NCI-H1436 (cell line): ENCODE results near the gene C1orf167.

Experiments used
- DNase-seq: peaks from one replicate; lab custom pipeline; 2025; lab: John Stamatoyannopoulos, UW

The C1orf167 gene, protein sequence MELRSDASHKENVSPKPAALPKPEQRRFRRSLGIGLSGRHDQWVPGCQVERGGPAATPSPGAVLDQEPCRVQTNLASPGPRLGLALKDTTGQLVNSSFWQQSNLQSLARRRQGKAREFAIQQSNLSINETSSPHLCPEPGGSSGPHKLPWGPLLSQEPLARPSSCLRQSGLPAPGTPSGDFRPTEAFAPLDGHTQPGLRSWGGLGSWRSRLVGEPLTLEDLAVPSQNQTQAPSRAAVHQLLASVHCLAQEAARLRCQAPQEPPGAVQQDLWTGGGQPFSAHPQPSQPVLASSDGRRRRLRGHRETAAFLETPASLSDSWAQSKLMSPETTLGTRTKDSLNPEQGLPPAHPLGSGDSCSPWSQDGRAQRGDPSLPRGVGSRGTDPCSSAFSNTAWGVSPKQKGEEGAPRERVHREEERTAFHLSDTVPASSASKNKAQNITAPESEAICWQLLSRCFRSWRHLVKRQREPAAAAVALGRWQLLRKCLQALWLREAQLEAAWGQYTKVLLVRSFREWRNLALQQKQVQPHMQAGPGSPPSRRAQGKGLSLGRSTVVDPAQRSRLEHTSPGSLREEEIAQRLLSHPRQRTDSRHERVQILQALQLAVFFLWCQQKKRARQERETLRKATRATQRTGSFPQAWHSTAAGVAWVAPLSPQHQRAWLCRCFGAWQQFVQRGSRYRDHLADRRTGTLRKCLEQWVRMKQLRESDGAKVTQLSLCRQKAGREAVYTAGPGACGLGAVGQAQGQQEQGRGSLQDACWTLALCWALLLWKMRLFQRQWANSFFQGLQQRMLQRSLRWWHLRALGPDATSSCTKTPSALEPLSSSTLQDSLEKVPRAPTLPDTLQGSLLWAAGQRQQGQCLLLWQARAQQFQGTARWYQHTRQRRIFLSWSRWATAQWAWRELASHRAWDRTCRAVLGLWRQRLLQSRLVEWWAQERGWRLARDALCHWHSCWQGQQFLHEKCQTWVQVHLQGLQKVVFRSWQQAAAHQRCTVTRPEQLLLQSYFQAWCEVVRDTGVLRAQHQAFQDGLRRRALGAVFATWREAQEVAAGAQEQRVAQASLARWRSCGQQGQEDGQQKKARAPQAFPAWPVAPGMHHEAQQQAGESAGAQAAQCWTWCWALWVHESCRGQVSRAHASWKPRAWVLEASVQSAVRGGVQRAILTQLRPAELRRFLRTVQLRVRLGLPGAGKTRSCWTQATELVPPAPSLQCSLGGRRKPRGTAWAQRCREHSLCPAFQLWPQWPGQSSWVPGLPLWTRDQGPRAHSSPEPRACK (N-terminal part only)

DNA sequence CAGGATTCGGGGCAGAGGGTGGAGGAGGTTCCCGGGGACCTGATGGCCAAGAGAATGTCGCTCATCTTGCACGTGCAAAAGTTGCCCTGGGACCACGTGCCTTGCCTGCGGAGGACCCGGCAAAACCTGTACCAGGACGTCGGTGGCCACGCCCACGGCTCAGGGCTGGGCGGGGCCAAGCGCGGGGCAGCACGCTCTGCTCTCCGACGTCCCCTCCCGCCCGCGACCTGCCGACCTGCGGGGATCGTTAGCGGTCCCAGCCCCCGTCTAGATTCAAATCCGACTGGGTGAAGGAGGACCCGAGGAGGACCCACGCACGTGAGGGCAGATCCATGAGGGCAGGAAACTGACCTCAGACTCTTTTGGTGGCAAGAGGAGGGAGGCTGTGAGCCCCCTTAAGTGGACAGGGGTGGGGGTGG, at the start of gene C1orf167:
Gene C1orf167 (plus strand): TSS at position 206 of the 419 bp plus-strand sequence. CDS start 2,208 bp downstream, outside the sequence.
- DNase-seq: no peak

DNA sequence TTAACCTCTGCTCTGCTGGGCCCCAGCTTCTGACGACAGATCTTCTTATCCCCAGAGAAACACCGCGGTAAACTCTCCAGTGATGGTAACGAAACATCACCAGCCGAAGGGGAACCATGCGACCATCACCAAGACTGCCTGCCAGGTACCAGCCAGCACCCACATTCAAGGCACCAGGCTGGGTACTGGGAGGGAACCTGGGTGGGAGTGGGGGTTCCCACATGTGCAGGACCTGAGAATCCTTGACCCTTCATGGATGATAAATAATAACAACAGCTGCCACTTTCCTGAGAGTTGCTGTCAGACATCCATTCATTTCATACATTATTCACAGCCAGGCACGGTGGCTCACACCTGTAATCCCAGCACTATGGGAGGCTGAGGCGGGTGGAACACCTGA, 49.7 kb upstream of the C1orf167 start:
- no peak for DNase-seq

DNA sequence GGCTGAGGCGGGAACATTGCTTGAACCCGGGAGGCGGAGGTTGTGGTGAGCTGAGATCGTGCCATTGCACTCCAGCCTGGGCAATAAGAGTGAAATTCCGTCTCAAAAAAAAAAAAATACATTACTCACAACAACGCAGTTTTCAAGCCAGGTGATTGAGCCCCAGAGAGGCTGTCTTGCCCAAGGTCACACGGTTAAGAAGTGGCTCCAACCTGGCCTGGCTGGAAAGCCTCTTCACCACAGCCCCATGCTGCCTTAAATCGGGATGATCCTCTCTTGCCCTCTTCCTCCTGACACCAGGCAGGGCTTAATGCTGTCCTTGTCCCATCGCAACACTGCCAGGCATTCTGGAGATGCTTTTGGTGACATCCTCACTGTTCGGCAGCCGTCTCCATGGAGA, 48.9 kb upstream of the C1orf167 start:
- DNase-seq: no peak

DNA sequence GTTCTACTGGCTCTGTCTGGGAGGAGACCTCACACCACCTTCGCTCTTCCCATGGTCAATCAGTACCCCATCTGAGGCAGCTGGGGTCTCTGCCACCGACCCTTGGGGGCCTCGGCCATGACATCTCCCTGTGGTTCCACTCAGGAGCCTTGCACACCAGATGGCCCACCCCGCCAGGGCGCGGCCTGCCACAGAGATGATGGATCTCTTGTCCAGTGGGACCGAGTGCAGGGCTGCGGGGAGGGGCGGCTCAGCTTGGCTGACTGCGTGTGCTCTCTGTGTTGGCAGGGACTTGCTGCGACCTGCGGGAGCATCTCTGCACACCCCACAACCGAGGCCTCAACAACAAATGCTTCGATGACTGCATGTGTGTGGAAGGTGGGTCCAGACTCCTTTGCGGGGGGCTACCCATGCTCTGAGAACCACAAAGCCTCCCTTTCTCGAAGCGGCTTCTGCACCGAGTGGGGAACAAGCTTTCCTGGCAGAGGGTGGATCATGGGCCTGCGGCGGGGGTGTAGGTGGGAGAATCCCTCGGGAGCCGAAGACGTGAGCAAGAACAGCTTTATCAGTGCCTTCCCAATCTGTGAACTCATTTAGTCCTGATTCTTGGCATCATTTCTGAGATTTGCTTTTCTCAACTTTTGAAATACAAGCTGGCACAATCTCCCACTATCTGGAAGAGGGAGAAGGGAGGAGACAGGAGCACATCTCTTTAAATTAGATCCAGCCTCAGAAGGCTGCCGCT, 47.0 kb upstream of the C1orf167 start:
- no peak for DNase-seq

DNA sequence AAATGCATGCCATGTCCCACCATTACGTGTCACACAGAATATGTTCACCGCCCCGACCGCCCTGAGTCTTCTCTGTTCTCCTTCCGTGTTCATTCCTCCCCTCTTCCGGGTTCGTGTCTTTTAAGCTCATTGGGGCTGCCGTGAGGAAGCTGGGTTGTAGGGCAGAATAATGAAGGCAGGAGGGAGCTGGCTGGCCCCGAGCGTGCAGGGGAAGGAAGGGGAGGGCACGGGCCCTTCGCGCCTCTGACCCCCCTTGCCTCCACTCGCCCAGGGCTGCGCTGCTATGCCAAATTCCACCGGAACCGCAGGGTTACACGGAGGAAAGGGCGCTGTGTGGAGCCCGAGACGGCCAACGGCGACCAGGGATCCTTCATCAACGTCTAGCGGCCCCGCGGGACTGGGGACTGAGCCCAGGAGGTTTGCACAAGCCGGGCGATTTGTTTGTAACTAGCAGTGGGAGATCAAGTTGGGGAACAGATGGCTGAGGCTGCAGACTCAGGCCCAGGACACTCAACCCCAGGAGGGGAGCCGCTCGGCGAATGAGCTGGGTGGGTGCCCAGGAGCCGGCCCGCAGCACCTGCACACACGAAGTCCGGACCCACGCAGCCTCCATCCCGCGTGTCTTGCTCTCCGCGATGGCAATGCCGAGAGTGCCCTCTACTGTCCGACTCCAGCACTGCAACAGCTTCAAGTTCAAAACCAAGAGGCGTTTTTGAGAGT, 42.5 kb upstream of the C1orf167 start:
- DNase-seq: peak; percentile 54

DNA sequence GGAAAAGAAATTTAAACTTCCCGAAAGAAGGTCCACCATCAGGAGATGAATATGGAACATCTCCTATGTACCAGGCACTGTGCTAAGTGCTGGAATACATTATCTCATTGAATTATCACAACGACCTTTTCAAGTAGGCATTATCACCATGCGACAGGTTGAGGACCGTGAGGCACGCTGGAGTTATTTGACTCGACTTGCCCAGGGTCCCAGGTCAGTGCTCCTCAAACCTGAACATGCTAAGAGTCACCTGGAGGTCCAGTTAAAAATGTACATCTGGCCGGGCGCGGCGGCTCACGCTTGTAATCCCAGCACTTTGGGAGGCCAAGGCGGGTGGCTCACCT, 42.0 kb upstream of the C1orf167 start:
- DNase-seq: no peak

DNA sequence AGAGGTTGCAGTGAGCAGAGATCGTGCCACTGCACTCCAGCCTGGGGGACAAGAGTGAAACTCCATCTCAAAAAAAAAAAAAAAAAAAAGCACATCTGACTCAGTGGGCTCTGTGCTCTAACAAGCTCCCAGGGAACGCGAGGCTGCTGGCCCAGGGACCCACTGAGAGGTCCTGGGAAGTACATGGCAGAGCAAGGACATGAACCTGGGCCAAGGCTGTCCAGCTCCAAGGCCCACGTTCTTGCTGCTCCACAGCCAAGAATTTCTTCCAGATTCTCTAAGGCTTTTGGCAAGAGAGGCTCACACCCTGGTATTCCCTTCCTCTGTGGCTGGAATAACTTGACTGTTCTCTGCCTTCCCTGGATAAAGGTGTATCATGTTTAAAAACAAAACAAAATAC, 41.5 kb upstream of the C1orf167 start:
- DNase-seq: no peak

DNA sequence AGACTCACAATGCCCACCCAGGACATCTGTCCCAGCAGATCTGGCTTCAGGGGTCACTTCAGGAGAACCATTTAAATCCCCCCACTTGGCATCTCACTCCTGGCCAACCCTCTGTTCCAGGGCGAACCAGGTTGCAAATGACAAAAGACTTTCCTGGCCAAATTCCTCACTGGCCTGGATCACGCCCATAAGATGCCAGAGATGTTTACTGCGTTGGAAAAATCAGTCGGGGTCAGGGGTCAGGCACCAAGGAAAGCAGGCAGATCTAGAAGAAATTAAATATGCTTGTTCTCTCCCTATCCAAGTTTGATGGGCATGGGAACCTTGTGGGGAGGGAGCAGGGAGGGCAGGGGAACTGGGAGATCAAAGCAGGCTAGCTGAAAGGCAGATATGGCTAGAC, 40.7 kb upstream of the C1orf167 start:
- no peak for DNase-seq

DNA sequence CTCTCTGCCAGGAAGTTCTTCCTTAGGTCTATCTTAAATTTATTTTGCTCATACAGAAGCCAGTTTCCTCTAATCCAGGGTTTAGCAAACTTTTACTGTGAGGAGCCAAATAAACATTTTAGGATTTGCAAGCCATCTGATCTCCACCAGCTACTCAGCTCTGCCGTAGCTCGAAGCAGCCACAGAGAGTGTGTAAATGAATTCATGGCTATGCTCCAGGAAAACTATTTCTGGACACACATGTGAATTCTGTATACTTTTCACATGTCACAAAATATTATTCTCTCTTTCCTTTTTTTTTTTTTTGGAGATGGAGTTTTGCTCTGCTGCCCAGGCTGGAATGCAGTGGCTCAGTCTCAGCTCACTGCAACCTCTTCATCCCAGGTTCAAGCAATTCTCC, 39.5 kb upstream of the C1orf167 start:
- no peak for DNase-seq

DNA sequence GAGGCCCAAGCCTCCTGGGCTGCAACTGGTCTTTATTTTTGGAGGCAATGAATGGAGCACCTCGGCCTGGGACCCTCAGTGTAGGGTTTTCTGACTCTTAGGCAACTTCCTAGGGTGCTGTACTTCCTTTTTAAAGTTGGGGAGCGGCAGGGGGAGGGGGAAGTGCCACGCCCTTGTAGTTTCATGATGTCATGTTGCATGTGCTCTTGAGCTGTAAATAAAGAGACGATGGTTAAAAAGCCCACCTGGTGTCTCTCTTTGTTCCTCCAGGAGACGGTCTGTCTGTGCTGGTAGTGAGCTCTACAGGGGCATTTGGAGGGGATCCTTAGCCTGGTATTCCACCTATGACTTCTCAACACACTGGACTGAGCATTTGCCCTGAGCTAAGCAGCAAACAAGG, 36.4 kb upstream of the C1orf167 start:
- no peak for DNase-seq

DNA sequence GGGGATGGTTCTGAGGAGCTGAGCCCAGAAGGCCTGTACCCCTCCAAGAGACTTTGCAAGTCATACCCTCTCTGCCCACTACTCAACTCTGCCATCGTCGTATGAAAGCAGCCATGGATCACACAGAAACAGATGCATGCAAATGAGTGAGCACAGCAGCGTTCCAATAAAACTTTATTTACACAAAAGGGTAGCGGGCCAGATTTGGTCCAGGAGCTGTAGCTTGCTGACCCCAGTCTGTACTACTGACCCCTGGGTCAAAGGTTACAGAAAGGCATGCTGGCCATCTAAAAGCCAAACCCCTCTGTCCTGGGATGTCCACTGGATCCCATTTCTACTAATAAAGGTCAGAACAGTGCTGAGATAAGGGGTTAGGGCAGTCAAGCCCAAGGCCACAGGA, 34.9 kb upstream of the C1orf167 start:
- no peak for DNase-seq

DNA sequence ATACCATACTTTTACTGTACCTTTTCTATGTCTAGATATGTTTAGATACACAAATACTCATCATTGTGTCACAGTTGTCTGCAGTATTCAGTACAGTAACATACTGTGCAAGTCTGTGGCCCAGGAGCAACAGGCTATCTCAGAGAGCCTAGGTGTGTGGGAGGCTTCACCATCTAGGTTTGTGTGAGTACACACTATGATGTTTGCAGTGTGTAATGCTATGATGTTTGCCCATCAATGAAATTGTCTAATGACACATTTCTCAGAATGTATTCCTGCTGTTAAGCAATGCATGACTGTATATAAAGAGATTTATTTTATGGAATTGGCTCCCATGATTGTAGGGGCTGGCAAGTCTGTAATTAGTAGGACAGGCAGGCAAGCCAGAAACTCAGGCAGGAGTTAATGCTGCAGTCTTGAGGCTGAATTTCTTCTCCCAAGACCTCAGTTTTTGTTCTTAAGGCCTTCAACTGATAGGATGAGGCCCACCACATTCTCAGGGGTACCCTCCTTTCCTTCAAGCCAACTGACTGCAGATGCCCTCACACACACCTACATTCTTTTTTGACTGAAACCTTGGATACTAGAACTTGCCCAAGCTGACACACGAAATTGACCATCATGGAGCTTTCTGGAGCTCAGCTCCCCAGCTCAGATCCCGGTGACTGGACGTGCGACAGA, 33.7 kb upstream of the C1orf167 start:
- no peak for DNase-seq

DNA sequence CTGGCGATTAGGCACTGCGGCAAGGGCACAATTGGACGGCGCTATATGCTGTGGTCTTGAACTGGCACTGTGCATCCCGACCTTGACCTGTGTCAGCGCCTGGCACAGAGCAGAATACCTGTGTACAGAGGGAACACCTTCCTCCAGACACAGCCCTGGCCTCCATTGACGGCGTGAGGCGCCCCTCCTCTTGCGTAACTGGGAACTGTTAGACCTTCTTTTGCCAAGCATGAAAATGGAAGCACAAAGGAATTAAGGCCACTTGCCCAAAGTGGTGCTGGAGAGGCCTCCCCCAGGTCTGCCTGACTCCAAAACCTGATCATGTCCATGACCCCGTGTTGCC, 32.9 kb upstream of the C1orf167 start:
- DNase-seq: no peak

DNA sequence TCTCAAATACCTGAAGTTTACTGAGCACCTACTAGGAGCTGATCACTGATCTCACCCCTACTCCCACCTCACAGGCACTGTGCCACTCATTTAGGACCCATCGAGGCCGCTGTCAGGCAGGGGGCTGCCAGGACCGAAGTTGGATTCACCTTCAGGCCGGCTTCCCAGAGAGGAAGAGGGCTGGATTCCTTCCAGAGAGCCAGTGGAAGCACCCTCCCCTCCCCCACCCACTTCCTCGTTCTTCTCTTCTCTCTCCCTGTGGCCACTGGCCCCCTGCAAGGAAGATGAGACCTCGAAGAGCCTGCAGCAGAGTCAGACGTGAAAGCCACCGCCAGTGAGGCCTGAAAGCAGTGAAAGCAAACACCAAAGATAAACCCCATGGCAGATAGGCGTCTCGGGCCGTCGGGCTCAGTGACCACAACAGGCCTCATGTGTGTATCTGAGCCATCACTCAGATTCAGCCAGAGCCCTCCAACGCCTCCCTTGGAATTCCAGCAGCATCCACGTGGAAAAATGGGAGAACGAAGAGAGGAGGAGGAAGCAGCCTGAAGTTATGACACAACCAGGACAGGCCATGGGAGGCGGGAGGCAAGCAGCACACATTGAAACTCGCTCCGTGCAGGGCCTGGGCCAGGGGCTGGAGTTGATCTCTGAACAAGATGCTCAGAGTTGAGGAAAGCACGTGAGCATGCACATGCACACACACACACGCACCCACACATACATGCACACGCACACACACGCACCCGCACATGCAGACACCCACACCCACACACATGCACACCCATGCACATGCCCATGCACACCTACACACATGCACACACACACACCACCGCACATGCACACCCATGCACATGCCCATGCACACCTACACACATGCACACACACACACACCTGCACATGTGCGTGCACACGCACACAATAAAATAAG, 32.2 kb upstream of the C1orf167 start:
- DNase-seq: no peak

DNA sequence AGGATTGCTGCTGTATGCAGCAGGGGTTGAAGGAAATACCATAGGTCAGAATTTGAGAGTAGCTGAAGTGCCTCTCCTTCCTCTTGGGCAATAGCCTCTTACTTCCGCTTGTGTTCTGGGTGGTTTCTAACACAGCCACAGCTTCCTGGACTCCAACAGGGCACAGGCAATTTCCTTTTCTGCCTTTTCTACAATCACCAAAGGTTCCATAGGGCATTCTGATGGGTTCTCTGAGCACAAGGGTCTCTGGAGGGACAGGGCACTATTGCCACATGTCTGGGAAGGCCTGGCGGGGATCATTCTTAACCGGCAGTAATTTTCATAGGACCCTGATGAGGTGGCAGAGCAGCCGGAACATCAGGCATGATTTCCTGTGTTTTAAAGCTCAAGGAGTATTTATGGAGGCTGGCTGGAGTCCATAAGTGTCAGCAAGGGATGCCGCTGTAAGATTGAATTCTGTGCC, 31.5 kb upstream of the C1orf167 start:
- DNase-seq: no peak

DNA sequence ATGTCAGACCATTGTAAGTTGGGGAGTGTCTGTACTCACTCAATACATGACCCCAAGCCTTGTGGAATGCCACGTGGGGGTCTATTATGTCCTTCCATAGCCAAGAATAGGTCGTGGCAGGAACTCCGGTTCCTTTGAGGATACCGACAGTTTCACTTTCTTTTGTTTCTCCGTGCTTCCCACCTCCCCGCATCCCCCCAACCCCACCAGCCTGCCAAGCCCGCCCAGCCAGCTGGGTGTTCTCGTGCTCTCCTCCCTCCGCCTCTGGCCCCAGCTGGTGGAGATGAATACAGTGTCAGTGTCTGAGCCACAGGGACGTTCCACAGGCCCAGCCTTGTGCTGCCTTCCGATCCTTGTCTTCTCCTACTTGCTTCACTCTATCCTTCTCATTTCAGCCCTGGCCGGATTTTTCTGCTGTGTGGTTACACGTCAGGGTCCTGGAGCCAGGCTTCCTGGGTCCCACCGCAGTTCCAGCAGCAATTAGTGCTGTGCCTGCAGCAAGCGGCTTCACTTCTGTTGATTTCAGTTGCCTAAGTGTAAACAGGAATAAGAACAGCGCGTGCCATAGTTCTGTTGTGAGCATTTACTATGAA, 30.2 kb upstream of the C1orf167 start:
- peak; percentile 53 for DNase-seq

DNA sequence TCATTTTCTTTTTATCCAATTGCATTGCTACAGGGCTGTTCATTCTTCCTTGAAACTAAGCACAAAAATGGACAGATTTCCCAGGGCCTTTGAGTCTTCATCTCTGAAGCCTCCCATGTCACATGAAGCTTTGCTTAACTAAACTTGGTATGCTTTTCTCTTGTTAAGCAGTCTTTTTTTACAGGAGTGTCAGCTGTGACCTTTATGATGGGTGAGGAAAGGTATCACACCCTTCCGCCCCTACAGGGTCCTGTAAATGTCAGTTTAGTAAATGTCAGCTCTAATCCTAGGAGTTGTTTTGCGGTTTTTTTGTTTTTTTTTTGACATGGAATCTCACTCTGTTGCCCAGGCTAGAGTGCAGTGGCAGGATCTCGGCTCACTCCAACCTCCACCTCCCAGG, 28.7 kb upstream of the C1orf167 start:
- DNase-seq: no peak

DNA sequence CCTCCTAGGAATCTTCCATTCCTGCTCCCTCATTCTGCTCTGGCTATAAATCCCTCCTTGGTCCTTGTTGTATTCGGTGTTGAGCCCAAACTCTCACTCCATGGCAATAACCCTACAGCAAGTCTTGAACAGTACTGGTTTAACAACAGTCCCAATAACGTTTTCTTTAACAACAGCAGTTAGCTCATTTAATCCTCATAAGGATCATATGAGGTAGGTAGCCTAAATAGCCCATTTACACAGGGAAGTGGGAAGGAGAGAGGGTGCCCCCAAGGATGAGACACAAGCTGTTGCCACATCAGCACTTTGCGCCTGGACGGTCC, 26.5 kb upstream of the C1orf167 start:
- no peak for DNase-seq
